Adrenal gland (tissue), 12 donors: ENCODE measurements around the gene SLC9A9. TPM values are rescaled to one million over a fixed set of nuclear protein-coding genes. Genes with fewer than 3 reads are reported as not detected.

Experiments used
- DNase-seq, 7 donors: peaks; one replicate each; pipeline ENCODE4 v3.0.0-alpha.2; 2019 to 2020
- H3K27ac ChIP-seq, 5 donors: fragments of 200-600 bp; sonication (generic) in 4 of 5; 1 replicate in 3 of 5; 2 replicates in 2 of 5; pipeline versions ENCODE4 v1.5.1 to v1.8.0; 2016 to 2020; ENCODE audit warnings: mild to moderate bottlenecking in 1 of 5
- H3K27me3 ChIP-seq: fragments of 200-600 bp; 2 replicates; pipeline ENCODE4 v1.8.0; 2021
- H3K36me3 ChIP-seq, 2 donors: fragments of 200-600 bp; replicated peaks in 1 of 2; 1 replicate in 1 of 2; 2 replicates in 1 of 2; pipeline versions ENCODE4 v1.5.1 to v1.8.0; 2018 to 2022
- H3K4me1 ChIP-seq, 2 donors: fragments of 200-600 bp; replicated peaks in 1 of 2; 1 replicate in 1 of 2; 2 replicates in 1 of 2; pipeline versions ENCODE4 v1.5.1 to v1.8.0; 2018 to 2021
- H3K4me3 ChIP-seq, 4 donors: fragments of 200-600 bp; sonication (generic) in 3 of 4; one replicate each; pipeline ENCODE4 v1.5.1; 2016 to 2018
- H3K9me3 ChIP-seq, 3 donors: fragments of 200-600 bp; sonication (generic) in 1 of 3; replicated peaks in 1 of 3; 1 replicate in 2 of 3; 2 replicates in 1 of 3; pipeline versions ENCODE4 v1.5.1 to v1.8.0; 2016 to 2021
- CTCF ChIP-seq, 6 experiments: fragments of 450-650 bp in 4 of 6; fragments of 200-600 bp in 2 of 6; sonication (generic) in 1 of 6; IDR thresholded peaks; 1 replicate in 5 of 6; 2 replicates in 1 of 6; pipeline versions ENCODE4 v1.5.1 to v1.8.0; 2016 to 2021; ENCODE audit warnings: antibody characterized with exemption in 6 of 6, mild to moderate bottlenecking in 2 of 6, moderate library complexity in 1 of 6
- POLR2A ChIP-seq, 2 donors: fragments of 450-650 bp; IDR thresholded peaks; one replicate each; pipeline ENCODE4 v1.6.1; 2017; ENCODE audit warnings: antibody characterized with exemption in 2 of 2, mild to moderate bottlenecking in 2 of 2, moderate library complexity in 1 of 2
- WGBS, 4 donors: extraction: QIAGEN DNeasy Blood & Tissue Kit in 2 of 4; methylation state at CpG; one replicate each; pipeline versions ENCODE4 v1.1.5 to v1.1.7; 2013 to 2017; 5-methylcytosine and 5-hydroxymethylcytosine counted together
- intact Hi-C, 2 donors: fragments of 100-400 bp; cut with DNase I; formaldehyde crosslinking; loops; one replicate each; pipeline versions ENCODE4 v1.14.1 to v1.15.0; 2022 to 2023
- polyA plus RNA-seq, 3 donors: library from polyadenylated mRNA; stranded (reverse); fragments of 200-250 nt in 2 of 3; fragments of 350-450 nt in 1 of 3; fragmentation: Illumina TruSeq in 1 of 3; extraction: RNeasy Lipid Tissue Mini Kit (QIAGEN cat#74804) in 1 of 3; gene quantifications; one replicate each; pipeline ENCODE4 v1.2.3, GENCODE V29; 2013 to 2014
- total RNA-seq, 9 donors: library from RNA; depleted of rRNA in 4 of 9; stranded (reverse); fragments of >200 nt in 4 of 9; fragments of 120-200 nt in 1 of 9; fragmentation: NEBNext Ultra II Directional in 1 of 9; extraction: Animal tissue kit (Norgen Biotek cat#: 25700) in 1 of 9; gene quantifications; one replicate each; pipeline versions ENCODE4 v1.1.0 to v1.2.4, GENCODE V29; 2013 to 2023
- donor health status: healthy with polysubstance abuse.
- donor health status: Bipolar disorder and iron deficiency.
- donor health status: DM: yes; HTN: yes; CAD: no.
- donor health status: DM: no; HTN: no; CAD: no.
- donor health status: DM: no; HTN: no; CAD: no.
- donor health status: DM: yes; HTN: yes; CAD: no.

Gene SLC9A9
- total and polyA plus RNA-seq, 12 donors: 4.2 to 23.7 (median 13.5) TPM

DNA sequence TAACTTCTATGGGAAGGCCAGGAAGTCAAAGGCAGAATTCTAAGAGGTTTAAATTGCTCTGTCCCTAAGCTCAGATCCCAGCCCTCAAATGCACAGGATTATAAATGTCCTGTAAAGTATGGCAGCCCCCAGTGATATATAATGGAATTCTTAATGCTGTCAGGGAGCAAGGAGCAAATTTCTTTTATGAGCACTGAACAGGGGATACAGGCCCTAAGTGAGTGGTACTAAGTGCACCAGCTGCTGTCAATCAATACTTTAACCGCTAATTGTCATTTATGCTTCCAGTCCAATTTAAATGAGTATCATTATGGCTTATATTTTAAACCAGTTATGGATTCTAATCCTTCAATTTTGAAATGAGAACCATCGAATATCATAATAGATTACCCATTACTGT, 4.7 kb downstream of the SLC9A9 start:
- Histone ChIP-seq H3K27me3 (no peaks in the 10 kb centered on the region), H3K9me3 (no peaks in the 10 kb centered on the region), H3K27ac (no peak overlapping the region), H3K4me1 (peaks cover 0 to 14% of the 10 kb centered on the region in 2 donors), H3K36me3 (no peaks in the 10 kb centered on the region), H3K4me3 (no peak overlapping the region)
- 86 to 95% (median 91%) methylated on average over 2 of the region's 2 CpGs for WGBS, 4 donors
- TF ChIP-seq CTCF (IDR thresholded peaks at IDR 0.05): no peak
- no peak for TF ChIP-seq POLR2A (IDR thresholded peaks at IDR 0.05)
- no peak for DNase-seq
- intact Hi-C loops: no loop called here

DNA sequence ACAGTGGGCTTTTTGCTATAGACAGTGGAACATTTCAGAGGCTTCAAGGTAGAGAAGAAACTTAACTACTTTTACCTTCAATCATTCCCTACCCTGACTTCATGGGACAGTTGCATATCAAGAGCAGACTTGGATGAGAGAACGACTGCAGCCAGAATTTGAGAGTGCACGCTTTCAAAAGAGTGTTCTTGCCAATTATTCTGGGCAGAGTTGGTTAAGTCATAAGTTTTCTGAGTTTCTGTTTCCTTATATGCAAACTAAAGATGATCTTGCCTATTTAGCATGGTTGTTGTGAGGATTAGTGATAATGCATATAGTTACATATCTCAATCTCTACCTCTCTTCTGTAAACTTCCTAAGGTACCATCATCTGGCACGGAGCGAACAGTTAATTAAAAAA, 7.6 kb downstream of the SLC9A9 start:
- no peaks in the 10 kb centered on the region for H3K36me3 ChIP-seq

DNA sequence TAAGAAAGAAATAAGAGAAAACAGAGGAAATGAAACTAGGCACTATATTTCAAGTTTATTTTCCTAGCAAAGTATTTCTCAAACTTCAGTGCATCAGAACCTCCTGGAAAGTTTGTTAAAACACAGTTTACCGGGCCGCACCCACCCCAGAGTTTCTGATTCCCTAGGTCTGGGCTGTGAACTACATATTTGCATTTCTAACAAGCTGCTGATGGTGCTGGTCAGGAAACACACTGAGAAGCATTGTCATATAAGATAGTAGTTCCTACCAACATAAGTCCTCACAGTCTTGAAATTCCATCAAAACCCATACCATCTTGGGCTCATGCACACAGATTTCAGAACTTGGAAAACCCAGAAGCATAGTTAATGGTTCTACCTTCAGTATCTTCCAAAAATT, 8.3 kb downstream of the SLC9A9 start:
- no peak for DNase-seq
- TF ChIP-seq CTCF (IDR thresholded peaks at IDR 0.05): no peak
- TF ChIP-seq POLR2A (IDR thresholded peaks at IDR 0.05): no peak
- H3K4me1 ChIP-seq: no peaks in the 10 kb centered on the region
- no peaks in the 10 kb centered on the region for H3K27me3 ChIP-seq
- H3K9me3 ChIP-seq: no peaks in the 10 kb centered on the region
- intact Hi-C loops: no loop called here
- no peaks in the 10 kb centered on the region for H3K36me3 ChIP-seq
- no peak overlapping the region for H3K4me3 ChIP-seq
- 73 to 89% (median 75%) methylated on average over 2 of the region's 2 CpGs for WGBS, 4 donors
- no peak overlapping the region for H3K27ac ChIP-seq

More for the DNA sequence above, 7.6 kb downstream of the SLC9A9 start:
- H3K27me3 ChIP-seq: no peaks in the 10 kb centered on the region
- 84 to 93% (median 86%) methylated on average over 4 of the region's 4 CpGs for WGBS, 4 donors
- H3K27ac ChIP-seq: no peak overlapping the region
- peaks cover 0 to 2% of the 10 kb centered on the region in 2 donors for H3K4me1 ChIP-seq
- H3K9me3 ChIP-seq: no peaks in the 10 kb centered on the region
- TF ChIP-seq CTCF (IDR thresholded peaks at IDR 0.05) (no peak), POLR2A (IDR thresholded peaks at IDR 0.05) (no peak)
- no peak for DNase-seq
- H3K4me3 ChIP-seq: no peak overlapping the region
- intact Hi-C loops: no loop called here

DNA sequence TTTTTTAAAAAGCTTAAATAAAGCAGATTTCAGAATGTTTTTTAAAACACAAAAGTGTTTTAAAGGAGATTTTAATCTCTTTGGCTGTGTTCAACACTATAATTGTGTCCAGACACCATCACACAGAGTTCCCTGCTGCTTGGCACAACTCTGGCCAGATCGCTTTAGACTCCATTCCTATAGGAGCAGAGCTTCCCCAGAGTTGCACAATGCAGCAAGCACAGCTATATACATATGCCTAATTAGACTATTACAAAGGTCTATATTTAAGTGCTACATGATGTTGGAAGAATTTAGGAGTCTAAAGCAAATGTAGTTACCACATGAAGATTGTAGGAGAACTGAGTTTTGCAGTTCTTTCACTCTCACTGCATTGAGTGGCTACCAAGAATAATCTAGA, 11.2 kb downstream of the SLC9A9 start:
- H3K36me3 ChIP-seq: no peaks in the 10 kb centered on the region
- intact Hi-C loops: no loop called here
- no peak overlapping the region for H3K4me3 ChIP-seq
- DNase-seq: no peak
- no peaks in the 10 kb centered on the region for H3K4me1 ChIP-seq
- 94 to 100% (median 97%) methylated on average over 1 of the region's 1 CpG for WGBS, 4 donors
- H3K27ac ChIP-seq: no peak overlapping the region
- no peaks in the 10 kb centered on the region for H3K9me3 ChIP-seq
- TF ChIP-seq POLR2A (IDR thresholded peaks at IDR 0.05): no peak
- TF ChIP-seq CTCF (IDR thresholded peaks at IDR 0.05): no peak
- H3K27me3 ChIP-seq: no peaks in the 10 kb centered on the region
